GM18870 (cell line): ENCODE measurements around the gene SPECC1.

Experiments used
- ATAC-seq: cut with Tn5 transposase; IDR thresholded peaks from one replicate; pipeline ENCODE4 v1.9.1; 2021; ENCODE audit warnings: moderate library complexity; ENCODE audit not compliant: unreplicated experiment

The SPECC1 gene

DNA sequence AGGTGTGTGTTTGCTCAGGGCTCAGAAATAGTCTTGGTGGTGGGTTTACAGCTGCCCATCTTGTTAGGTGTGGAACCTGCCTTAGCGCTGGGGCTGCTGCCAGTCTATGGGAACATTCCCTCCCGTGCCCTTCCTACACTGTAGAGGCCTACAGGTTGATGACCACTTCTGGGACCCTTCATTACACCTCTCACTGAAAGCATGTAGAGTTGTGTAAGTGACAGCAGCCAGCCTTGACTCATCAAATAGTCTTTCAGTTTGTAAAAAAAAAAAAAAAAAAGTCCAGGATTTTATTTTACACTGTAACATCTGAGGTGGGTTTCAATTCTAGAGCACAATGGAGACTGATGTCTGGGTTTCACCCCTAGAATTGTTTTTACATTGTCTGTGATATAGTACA is 193.9 kb downstream of the SPECC1 start:
- ATAC-seq = no peak

DNA sequence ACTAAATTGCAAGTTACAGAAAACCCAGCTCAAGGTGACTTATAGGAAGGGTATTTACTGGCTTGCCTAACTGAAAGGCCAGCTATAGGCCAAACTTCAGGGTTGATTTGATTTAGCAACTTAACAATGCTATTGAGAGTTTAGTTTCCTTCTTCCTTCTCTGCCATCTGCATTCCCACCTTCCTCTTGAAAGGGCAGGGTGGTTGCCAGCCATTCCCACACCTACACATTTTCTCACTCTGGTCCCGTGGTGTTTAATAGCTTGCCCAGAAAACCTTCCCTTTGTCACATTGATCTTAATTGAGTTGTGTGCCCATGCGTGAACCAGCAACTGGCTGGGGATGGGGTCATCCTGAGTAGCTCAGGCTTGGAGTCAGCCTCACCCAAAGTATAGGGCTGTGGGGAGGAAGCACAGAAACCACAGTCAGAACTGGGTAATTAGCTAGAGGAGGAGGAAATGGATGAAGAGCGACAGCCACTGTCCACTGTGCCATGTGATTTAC is 194.7 kb downstream of the SPECC1 start:
- ATAC-seq = no peak

DNA sequence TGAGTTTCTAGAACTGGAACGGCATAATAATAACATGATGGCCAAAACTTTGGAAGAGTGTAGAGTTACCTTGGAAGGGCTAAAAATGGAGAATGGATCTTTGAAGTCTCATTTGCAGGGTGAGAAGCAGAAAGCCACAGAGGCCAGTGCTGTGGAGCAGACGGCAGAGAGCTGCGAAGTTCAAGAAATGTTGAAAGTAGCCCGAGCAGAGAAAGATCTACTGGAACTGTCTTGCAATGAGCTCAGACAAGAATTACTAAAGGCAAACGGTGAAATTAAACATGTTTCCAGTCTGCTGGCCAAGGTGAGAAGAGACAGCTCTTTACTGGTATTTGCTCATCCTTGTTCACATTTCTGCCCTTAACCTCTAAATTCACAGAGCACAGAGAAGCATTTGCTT is 196.4 kb downstream of the SPECC1 start:
- no peak for ATAC-seq

DNA sequence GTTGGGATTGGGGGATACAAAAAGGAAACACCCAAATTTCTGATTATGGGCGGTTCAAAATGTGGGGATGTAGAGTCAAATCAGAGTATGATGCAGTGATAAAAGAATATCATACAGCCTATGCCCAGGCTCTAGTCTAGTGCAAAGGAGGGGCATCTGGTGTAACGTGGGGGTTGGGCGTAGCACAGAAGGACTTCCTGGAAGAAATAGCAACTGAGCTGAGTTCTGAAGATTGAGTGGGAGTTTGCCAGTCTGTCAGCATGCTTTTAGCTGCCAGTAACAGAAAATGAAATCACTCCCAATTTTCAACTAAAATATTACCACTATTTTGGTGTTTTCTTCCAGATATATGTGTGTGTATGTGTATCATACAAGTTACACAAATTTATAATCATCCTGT is 196.9 kb downstream of the SPECC1 start:
- ATAC-seq = no peak

DNA sequence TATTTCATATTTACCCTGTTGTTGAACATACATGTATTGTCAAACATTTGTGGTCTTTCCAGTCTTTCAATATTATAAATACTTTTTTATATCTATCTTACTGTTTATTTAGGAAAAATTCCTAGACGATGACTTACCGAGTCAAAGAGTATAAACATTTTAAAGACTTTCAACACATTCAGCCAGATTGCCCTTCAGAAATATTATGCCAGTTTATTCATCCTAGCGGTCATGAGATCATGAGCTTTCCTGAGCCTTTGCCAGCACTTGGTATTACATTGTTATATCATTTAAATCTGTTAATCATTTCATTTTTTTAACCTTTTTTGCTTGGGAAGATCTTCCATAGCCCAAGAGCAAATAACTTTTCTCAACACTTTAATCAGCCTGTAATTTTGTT is 197.4 kb downstream of the SPECC1 start:
- no peak for ATAC-seq

DNA sequence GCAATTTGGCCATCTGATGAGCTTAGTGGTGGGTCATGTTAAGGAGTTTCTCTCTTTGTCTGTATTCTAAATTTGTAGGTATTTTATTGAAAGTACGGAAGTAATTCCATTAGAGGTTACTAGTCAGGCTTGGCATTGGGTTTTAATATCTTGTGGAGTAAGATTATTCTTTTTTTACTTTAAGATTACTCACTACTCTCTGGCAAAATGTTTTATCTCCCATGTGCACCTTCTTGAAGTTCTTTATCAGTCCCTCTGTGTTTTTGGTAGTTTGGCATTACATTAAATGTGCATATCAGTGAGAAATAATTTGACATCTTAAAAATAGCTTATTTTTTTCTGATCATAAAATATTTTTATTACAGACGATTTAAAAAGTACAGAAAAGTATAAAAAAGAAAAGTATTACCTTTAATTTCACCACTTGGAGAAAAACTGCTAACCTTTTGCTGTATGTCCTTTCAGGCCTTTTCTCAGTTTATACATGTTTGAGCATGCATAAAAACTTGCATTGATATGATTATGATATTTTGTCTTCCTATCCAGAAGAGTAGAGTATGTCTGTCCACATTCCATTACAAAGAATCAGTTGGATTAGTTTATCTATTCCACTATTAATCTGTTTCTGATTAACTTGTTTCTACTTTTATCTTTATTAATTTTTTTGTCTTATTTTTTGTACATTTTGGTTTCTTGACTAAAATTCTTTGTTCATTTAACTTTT is 198.3 kb downstream of the SPECC1 start:
- ATAC-seq = no peak

DNA sequence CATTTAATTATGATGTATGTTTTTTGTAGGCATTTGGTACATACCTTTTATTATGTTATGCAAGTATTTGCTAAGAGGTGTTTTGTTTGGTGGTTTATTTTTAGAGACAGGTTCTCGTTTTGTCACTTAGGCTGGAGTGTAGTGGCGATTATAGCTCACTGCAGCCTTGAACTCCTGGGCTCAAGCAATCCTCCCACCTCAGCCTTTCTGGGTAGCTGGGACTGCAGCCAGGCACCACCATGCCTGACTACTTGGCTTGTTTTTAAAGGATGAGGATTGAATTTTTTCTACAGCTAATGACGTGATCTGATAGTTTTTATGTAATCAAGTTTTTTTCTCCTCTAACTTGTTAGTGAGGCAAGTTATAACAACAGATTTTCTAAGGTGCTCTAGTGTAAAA is 199.6 kb downstream of the SPECC1 start:
- no peak for ATAC-seq

DNA sequence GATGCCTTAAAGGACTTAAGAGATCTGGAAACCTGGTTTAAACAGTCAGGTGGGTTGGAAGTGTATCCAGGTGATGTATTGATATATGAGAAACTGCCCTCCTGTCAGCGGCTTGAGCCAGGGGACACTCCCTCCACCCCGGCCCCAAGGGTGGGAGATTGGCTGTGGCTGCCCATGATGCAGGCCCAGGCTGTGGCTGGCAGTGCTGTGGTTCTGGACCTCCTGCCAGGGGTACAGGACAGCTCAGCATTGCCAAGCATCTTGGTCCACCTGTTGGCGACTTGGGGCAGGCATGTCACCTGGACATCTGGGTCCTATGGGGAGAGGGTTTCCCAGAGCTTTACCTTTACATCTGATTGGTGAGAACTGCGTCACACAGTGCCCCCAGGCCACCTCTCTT is 201.0 kb downstream of the SPECC1 start:
- no peak for ATAC-seq

DNA sequence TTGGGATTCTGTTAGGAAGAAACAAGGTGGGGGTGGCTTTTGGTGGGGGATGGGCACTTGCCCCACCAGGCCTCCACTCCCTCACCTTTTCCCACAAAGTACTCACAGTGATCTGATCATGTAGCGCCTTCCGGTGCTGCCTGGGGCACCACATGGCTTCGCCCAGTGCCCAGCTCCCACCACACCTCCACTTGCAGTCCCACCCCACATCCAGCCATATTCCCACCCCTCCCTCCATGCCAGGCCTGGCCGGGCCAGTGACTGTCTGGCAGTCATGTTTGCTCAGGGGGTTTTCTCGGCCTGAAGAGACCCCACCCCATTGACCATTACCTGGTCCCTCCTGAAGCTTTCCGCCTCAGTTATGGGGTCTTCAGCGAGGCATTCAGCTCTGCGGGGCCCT is 201.5 kb downstream of the SPECC1 start:
- no peak for ATAC-seq

DNA sequence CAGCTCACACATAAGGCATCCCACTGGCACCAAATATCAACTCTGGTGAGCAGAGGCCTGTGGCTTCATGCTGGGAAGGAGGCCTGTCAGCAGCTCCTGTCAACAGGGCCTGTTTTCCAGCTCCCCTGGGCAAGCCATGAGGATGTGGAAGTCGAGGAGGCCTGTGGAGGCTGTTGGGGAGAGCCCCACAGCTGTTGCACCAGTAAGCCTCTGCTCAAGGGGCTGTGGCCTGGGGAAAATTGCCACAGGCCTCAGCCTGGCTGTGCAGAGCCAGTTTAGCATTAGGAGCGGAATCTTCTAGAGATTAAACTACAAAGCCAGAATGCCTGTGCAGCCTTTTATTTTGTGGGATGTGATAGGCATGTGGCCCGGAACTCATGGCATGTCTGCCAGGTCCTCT is 202.1 kb downstream of the SPECC1 start:
- ATAC-seq = no peak

DNA sequence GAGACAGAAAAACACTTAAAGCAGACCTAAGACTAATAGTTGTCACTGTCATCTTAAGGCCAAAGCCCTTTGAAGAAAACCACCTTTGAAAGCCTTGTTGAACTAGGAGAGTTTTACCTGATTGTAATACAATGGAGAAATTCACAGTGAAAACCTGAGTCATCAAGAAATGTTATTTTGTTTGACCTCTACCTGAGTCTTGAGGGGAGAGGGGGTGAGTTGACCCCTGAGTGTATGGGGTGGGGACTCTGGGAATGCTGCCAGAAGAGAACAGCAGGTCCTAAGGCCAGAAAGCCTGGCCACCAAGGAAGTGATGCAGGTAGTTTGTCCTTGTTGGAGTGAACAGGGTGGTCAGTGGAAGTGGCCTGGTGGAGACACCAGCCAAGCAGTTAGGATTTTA is 204.3 kb downstream of the SPECC1 start:
- no peak for ATAC-seq

DNA sequence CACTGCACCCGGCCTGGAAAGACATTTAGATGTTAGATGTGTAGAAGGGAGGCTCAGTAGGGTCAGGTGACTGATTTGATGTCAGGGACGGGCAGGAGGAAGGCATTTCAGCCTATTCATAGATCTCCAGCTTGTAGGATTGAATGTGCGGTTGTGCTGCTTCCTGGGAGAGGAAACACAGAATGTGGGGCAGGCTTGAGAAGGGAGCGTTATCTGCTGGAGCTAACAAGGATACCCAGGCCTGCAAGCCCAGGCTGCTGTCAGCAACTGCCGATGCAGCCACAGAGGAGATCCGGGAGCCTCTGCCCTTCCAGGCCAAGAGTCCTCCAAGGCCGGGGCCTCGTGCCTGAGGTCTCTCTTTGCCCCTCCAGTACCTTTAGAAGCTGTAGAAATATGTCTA is 205.6 kb downstream of the SPECC1 start:
- ATAC-seq = no peak

DNA sequence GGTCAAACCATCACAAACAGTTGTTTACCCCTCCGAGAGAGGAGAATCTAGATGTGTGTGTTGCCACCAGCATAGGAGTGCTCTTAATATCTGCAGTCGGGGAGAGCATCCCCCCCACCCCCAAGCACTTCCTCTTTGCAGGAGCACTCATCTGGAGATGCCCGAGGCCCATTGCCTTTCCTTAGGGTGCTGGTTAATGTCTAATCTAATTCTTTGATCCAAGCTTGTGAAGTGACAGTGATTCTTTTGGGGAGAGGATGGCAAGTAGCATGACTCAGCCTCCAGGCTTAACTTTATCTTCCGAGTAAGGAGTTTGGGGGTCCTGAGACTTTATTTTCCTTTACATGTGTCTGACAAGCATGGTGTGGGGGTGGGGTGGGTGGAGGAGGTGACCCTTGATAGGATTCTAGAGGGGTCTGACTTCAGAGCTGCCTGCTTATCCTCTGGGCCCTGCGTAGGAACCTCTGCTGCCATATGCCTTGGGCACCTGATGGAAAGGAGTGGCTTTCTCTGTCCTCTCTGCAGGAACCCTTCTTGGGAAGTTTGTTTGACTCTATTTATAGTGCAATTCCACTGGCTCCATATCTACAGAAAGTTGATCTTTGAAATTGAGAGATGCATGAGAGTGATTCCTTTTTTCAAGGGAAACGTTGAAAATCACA is 207.1 kb downstream of the SPECC1 start:
- ATAC-seq = no peak

DNA sequence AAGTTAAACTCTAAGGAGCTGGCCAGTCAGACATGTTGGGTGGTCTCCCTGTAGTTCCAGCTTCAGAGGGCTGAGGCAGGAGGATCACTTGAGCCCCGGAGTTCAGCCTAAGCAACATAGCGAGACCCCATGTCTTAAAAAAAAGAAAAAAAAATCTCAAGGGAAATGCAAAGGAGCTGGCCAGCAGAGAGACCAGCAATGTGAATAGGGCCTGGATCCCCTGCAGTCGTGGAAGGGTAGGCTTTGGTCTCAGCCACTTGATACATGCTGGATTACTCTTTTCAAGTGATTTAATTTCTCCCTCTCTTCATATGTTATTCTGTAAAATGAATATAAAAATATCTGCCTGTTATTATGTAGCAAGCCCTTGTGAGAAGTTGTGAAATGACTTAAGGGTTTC is 207.7 kb downstream of the SPECC1 start:
- no peak for ATAC-seq

DNA sequence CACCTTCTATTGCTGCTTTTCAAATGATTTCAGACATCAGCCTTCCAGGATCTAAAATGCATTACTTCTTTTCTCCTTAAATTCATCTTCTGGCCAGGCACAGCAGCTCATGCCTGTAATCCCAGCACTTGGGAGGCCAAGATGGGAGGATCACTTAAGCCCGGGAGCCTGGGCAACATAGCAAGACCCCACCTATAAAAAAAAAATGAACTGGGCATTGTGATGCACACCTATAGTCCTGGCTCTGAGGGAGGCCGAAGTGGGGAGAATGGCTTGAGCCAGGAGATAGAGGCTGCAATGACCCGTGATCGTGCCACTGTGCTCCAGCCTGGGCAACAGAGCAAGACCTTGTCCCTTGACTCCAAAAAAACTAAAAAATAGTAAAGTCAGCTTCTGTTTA is 208.5 kb downstream of the SPECC1 start:
- ATAC-seq = no peak

DNA sequence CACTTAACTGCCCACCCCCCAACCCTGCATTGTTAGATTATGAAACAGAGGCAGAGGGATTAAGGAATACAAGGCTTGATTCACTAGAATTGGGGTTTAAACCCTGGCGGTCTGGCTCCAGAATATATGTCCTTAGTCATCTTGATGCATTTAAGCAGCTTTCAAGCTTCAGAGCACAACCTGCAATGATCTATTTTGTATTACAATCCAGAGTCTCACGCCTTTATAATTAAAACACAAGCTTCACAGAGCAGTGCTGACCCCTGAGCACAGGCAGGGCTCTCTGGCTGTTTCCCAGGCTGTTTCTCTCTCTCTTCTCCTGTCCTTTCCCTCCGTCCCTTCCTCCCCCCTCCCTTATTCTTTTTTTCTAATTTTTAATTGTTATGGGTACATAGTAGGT is 209.1 kb downstream of the SPECC1 start:
- no peak for ATAC-seq

DNA sequence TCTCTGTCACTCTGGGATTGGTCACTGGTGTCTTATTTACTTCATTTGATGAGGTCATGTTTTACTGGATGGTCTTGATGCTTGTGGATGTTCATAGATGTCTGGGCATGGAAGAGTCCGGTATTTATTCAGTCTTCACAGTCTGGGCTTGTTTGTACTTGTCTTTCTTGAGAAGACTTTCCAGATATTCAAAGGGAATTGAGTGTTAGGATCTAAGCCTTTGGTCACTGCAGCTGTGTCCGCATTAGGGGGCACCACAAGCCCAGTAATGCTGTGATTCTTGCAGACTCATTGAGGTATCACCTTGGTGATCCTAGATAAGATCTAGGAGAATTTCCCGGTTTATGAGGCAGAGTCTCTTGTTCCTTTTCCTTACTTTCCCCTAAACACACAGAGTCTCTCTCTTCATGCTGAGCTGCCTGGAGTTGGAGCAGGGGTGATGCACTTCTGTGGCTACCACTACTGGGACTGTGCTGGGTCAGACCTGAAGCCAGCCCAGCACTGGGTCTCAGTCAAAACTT is 214.7 kb downstream of the SPECC1 start:
- ATAC-seq = no peak

DNA sequence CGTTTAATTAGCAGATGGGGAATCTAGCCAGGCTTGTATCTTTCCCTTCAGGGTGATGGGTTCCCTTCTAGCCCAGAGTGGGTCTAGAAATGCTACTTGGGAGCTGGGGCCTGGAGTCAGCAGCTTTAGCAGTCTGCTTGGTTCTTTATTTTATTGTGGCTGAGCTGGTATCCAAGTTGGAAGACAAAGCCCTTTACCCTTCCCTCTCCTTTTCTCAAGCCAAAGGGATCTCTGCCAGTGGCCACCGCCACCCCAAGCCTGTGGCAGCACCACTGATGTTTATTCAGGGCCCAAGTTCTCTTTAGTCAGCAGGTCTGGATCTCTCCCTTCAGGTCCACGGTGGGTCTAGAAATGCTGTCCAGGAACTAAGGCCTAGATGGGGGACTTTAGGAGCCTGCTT is 215.2 kb downstream of the SPECC1 start:
- no peak for ATAC-seq

DNA sequence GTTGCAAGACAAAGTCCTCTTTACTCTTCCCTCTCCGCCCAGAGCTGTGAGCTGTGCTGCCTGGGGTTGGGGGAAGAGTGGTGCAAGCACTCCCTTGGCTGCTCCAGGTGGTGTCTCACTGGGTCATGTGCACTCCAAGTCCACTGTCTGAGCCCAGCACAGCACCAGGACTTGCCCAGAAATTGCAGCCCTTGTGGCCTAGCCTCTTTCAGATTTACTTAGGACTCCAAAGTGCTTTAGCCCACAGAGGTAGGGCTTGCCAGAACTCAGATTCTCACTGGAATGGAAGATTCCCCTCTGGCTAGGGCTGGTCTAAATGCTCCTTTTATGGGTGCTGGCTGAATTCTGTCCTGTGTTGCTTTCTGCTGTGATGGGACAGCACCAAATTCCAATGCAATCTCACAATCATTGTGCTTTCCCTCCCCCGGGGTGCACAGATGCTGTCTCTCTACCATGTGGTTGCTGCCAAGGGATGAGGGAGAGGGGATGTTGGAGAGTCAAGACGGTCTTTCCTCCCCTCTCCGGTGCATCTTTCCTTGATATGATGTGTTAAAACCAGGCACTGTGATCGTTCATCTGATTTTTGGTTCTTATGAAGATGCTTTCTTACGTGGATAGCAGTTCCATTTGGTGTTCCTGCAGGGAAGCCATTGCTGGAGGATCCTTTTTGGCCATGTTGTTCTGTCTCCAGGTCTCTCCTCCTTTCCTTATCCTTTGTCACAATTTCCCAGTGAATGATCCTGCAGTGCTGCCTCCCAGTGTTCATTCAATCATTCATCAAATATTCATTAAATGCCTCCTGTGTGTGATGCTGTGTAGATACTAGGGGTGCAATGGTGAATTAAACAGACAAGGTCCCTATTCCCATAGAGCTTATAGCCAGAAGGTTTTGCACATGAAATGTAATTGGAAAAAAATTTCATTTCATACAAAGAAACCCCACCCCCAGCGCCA is 216.3 kb downstream of the SPECC1 start:
- no peak for ATAC-seq

DNA sequence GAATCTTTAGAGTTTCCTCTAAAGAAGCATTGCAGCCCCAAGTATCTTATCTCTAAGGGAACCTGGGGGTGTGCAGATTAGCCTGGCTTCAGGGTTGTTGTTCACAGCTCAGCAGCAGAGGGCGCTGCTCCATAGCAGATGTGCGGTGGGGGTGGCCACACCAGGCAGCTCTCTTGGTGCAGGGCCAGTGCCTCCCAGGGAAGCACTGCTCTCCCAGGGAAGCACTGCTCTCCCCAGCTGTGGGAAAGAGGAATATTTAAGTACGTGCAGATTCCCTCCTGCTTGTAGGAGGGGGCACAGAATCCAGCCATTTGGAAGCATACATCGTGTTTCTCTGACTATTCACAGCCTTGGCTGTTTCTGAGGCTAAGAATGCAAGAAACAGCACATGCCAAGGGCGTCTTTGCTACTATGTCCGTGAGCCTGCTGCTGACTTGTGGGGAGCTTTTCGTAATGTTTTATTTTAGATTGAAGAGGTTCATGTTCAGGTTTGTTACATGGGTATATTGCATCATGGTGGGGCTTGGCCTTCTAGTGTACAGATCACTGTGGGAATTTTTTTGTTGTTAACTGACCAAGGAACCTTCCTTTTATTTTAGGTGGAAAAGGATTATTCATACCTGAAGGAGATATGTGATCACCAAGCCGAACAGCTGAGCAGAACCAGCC is 217.8 kb downstream of the SPECC1 start:
- no peak for ATAC-seq
